Measurements from ENCODE around the gene FOXN4. TPM values are rescaled to one million over a fixed set of nuclear protein-coding genes. Genes with fewer than 3 reads are reported as not detected.

The FOXN4 gene
- total RNA-seq, 4 donors from 2014 or later = not detected

- 86% methylated on average over 5 of the region's 5 CpGs for WGBS
- Histone ChIP-seq H3K4me1 (no peaks in the 10 kb centered on the region), H3K27me3 (no peaks in the 10 kb centered on the region), H3K36me3 (peaks cover 80% of the 10 kb centered on the region), H3K9me3 (no peaks in the 10 kb centered on the region), H3K27ac (no peak overlapping the region), H3K4me3 (no peak overlapping the region)
- no peak for DNase-seq (ENCODE audit: low spot score in 2 of 2)
- TF ChIP-seq POLR2AphosphoS5 (IDR thresholded peaks at IDR 0.05) (no peak), POLR2A (IDR thresholded peaks at IDR 0.05) (no peak), EP300 (IDR thresholded peaks at IDR 0.05) (no peak), CTCF (IDR thresholded peaks at IDR 0.05) (no peak)
Observed at GRCh38 chr12:109241936-109242335, 67.1 kb downstream of the FOXN4 start.

GRCh38 chr12:109240365-109240764 lies 68.7 kb downstream of the FOXN4 start:
- Histone ChIP-seq H3K27ac (no peak overlapping the region), H3K9me3 (no peaks in the 10 kb centered on the region), H3K27me3 (no peaks in the 10 kb centered on the region), H3K4me3 (no peak overlapping the region), H3K4me1 (no peaks in the 10 kb centered on the region), H3K36me3 (peaks cover 83% of the 10 kb centered on the region)
- no peak for TF ChIP-seq POLR2A (IDR thresholded peaks at IDR 0.05)
- TF ChIP-seq POLR2AphosphoS5 (IDR thresholded peaks at IDR 0.05) = no peak
- no peak for TF ChIP-seq EP300 (IDR thresholded peaks at IDR 0.05)
- DNase-seq (ENCODE audit: low spot score in 2 of 2) = no peak
- WGBS = 92% methylated on average over 2 of the region's 2 CpGs

- Histone ChIP-seq H3K9me3 (no peaks in the 10 kb centered on the region), H3K4me3 (no peak overlapping the region), H3K27ac (no peak overlapping the region), H3K4me1 (no peaks in the 10 kb centered on the region), H3K36me3 (peaks cover 83% of the 10 kb centered on the region), H3K27me3 (no peaks in the 10 kb centered on the region)
- TF ChIP-seq POLR2A (IDR thresholded peaks at IDR 0.05) (no peak), CTCF (IDR thresholded peaks at IDR 0.05) (no peak), POLR2AphosphoS5 (IDR thresholded peaks at IDR 0.05) (no peak)
- WGBS = 58% methylated on average over 11 of the region's 11 CpGs
- DNase-seq (ENCODE audit: low spot score in 2 of 2) = no peak
Observed at GRCh38 chr12:109239691-109240090, 69.4 kb downstream of the FOXN4 start.

GRCh38 chr12:109239179-109239578 lies 69.9 kb downstream of the FOXN4 start:
- peaks cover 83% of the 10 kb centered on the region for H3K36me3 ChIP-seq
- H3K4me1 ChIP-seq = no peaks in the 10 kb centered on the region
- no peak overlapping the region for H3K27ac ChIP-seq
- no peaks in the 10 kb centered on the region for H3K27me3 ChIP-seq
- H3K9me3 ChIP-seq = no peaks in the 10 kb centered on the region
- no peak for DNase-seq (ENCODE audit: low spot score in 2 of 2)
- TF ChIP-seq POLR2AphosphoS5 (IDR thresholded peaks at IDR 0.05) = no peak
- TF ChIP-seq POLR2A (IDR thresholded peaks at IDR 0.05) = no peak
- TF ChIP-seq CTCF (IDR thresholded peaks at IDR 0.05) = no peak
- TF ChIP-seq EP300 (IDR thresholded peaks at IDR 0.05) = no peak
- 72% methylated on average over 4 of the region's 4 CpGs for WGBS
- H3K4me3 ChIP-seq = no peak overlapping the region

GRCh38 chr12:109236257-109236656 lies 72.8 kb downstream of the FOXN4 start:
- H3K27me3 ChIP-seq = no peaks in the 10 kb centered on the region
- no peaks in the 10 kb centered on the region for H3K4me1 ChIP-seq
- TF ChIP-seq EP300 (IDR thresholded peaks at IDR 0.05) (no peak), POLR2AphosphoS5 (IDR thresholded peaks at IDR 0.05) (no peak), CTCF (IDR thresholded peaks at IDR 0.05) (no peak), POLR2A (IDR thresholded peaks at IDR 0.05) (no peak)
- no peak for DNase-seq (ENCODE audit: low spot score in 2 of 2)
- H3K36me3 ChIP-seq = peaks cover 88% of the 10 kb centered on the region
- no peak overlapping the region for H3K4me3 ChIP-seq
- WGBS = 77% methylated on average over 6 of the region's 6 CpGs
- H3K27ac ChIP-seq = no peak overlapping the region
- no peaks in the 10 kb centered on the region for H3K9me3 ChIP-seq

- Histone ChIP-seq H3K27me3 (no peaks in the 10 kb centered on the region), H3K9me3 (no peaks in the 10 kb centered on the region), H3K4me3 (no peak overlapping the region), H3K27ac (no peak overlapping the region), H3K4me1 (no peaks in the 10 kb centered on the region), H3K36me3 (peaks cover 89% of the 10 kb centered on the region)
- WGBS = 88% methylated on average over 12 of the region's 15 CpGs
- no peak for DNase-seq (ENCODE audit: low spot score in 2 of 2)
- no peak for TF ChIP-seq POLR2A (IDR thresholded peaks at IDR 0.05)
- no peak for TF ChIP-seq POLR2AphosphoS5 (IDR thresholded peaks at IDR 0.05)
- TF ChIP-seq EP300 (IDR thresholded peaks at IDR 0.05) = no peak
- TF ChIP-seq CTCF (IDR thresholded peaks at IDR 0.05) = no peak
Observed at GRCh38 chr12:109234012-109234411, 75.1 kb downstream of the FOXN4 start.

All from suprapubic skin (tissue), 4 donors.